GM12872 (cell line): ENCODE results near the gene RASGEF1C.

ENCODE experiments used
- CTCF ChIP-seq: IDR thresholded peaks from 3 replicates; pipeline ENCODE4 v1.5.1; 2011; ENCODE audit warnings: low read depth, mild to moderate bottlenecking, low read length, moderate library complexity; ENCODE audit not compliant: insufficient read depth

The RASGEF1C gene

GRCh38 chr5:180075703-180076102, 133.3 kb downstream of the RASGEF1C start:
- TF ChIP-seq CTCF, result no peak

- TF ChIP-seq CTCF, result no peak
Measured at GRCh38 chr5:180074462-180074861, 134.5 kb downstream of the RASGEF1C start.

GRCh38 chr5:180072556-180072955, 136.5 kb downstream of the RASGEF1C start:
- no peak for TF ChIP-seq CTCF

- TF ChIP-seq CTCF, result no peak
Measured at GRCh38 chr5:180072256-180072548, 136.8 kb downstream of the RASGEF1C start.

GRCh38 chr5:180071531-180072255, 137.3 kb downstream of the RASGEF1C start, which contains the start of gene RNF130:
TSS of gene RNF130 (minus strand) at chr5:180071759. CDS start at chr5:180071702, 57 bp downstream.
- no peak for TF ChIP-seq CTCF

- TF ChIP-seq CTCF, result no peak
Measured at GRCh38 chr5:180070756-180071530, 138.1 kb downstream of the RASGEF1C start.

GRCh38 chr5:180069589-180070247, 139.3 kb downstream of the RASGEF1C start:
- no peak for TF ChIP-seq CTCF
